HEK293 (cell line): ENCODE measurements around the gene SYNPO.

Experiments
- CTCF ChIA-PET: fragments of 350-600 bp; formaldehyde crosslinking; extraction: SDS; loops from one replicate; lab custom pipeline; 2021; ENCODE audit warnings: antibody characterized with exemption; lab: Yijun Ruan, JAX
- POLR2A ChIA-PET: fragments of 300-600 bp; formaldehyde crosslinking; extraction: SDS; loops from one replicate; lab custom pipeline; 2020; ENCODE audit warnings: antibody characterized with exemption, inconsistent platforms; lab: Yijun Ruan, JAX
- H3K27ac ChIP-seq: fragments of 200-500 bp; sonication (Bioruptor generic); 2 replicates; pipeline ENCODE4 v1.5.1; 2014; ENCODE audit warnings: low read depth, low read length, control low read depth, inconsistent platforms; ENCODE audit errors: extremely low read depth
- H3K36me3 ChIP-seq, 2 experiments: fragments of 200-500 bp in 1 of 2; sonication (Bioruptor generic) in 1 of 2; 1 replicate in 1 of 2; 2 replicates in 1 of 2; pipeline ENCODE4 v1.5.1; 2014 to 2017; ENCODE audit warnings: inconsistent platforms in 2 of 2, low read length in 2 of 2; ENCODE audit not compliant: control insufficient read depth in 2 of 2, insufficient read depth in 1 of 2
- H3K4me1 ChIP-seq: fragments of 200-500 bp; sonication (Bioruptor generic); 2 replicates; pipeline ENCODE4 v1.5.1; 2014; ENCODE audit warnings: mild to moderate bottlenecking, low read length, inconsistent platforms; ENCODE audit not compliant: control insufficient read depth, insufficient read depth
- H3K4me3 ChIP-seq: 2 replicates; pipeline ENCODE4 v1.5.1; 2011; ENCODE audit warnings: low read depth, mild to moderate bottlenecking, control low read depth, low read length, moderate library complexity
- H3K9me3 ChIP-seq: fragments of 200-500 bp; sonication (Bioruptor generic); 2 replicates; pipeline ENCODE4 v1.5.1; 2014; ENCODE audit warnings: low read depth, low read length, inconsistent platforms; ENCODE audit not compliant: control insufficient read depth, insufficient read depth
- KLF8 ChIP-seq: fragments of 450-650 bp; formaldehyde crosslinking; IDR thresholded peaks from 2 replicates; pipeline ENCODE4 v1.5.1; 2016; ENCODE audit warnings: missing biosample characterization, missing genetic modification characterization
- ZNF10 ChIP-seq: fragments of 450-650 bp; formaldehyde crosslinking; IDR thresholded peaks from 2 replicates; pipeline ENCODE4 v1.5.1; 2017; ENCODE audit warnings: missing biosample characterization, missing genetic modification characterization
- ZNF202 ChIP-seq: fragments of 450-650 bp; formaldehyde crosslinking; IDR thresholded peaks from 2 replicates; pipeline ENCODE4 v1.5.1; 2016; ENCODE audit warnings: missing biosample characterization, missing genetic modification characterization, borderline replicate concordance
- ZNF335 ChIP-seq: fragments of 450-650 bp; formaldehyde crosslinking; conservative IDR thresholded peaks from 2 replicates; pipeline ENCODE4 v1.5.1; 2016; ENCODE audit warnings: missing biosample characterization, missing genetic modification characterization
- ZNF473 ChIP-seq: fragments of 450-650 bp; formaldehyde crosslinking; IDR thresholded peaks from 2 replicates; pipeline ENCODE4 v1.5.1; 2017; ENCODE audit warnings: missing biosample characterization, missing genetic modification characterization
- ZNF510 ChIP-seq: fragments of 450-650 bp; formaldehyde crosslinking; IDR thresholded peaks from 2 replicates; pipeline ENCODE4 v1.5.1; 2018; ENCODE audit warnings: mild to moderate bottlenecking, missing genetic modification characterization, missing biosample characterization; ENCODE audit not compliant: insufficient replicate concordance
- ZNF530 ChIP-seq: fragments of 450-650 bp; formaldehyde crosslinking; IDR thresholded peaks from 2 replicates; pipeline ENCODE4 v1.5.1; 2016; ENCODE audit warnings: low read depth, missing biosample characterization, missing genetic modification characterization
- ZNF768 ChIP-seq: fragments of 450-650 bp; formaldehyde crosslinking; IDR thresholded peaks from 2 replicates; pipeline ENCODE4 v1.5.1; 2018; ENCODE audit warnings: missing biosample characterization, mild to moderate bottlenecking, missing genetic modification characterization
- TF ChIP-seq, protein P1 (sequence below): fragments of 450-650 bp; formaldehyde crosslinking; IDR thresholded peaks from 2 replicates; pipeline ENCODE4 v1.5.1; 2017; ENCODE audit warnings: missing biosample characterization, missing genetic modification characterization
- TF ChIP-seq, protein P2 (sequence below): fragments of 450-650 bp; formaldehyde crosslinking; IDR thresholded peaks from 2 replicates; pipeline ENCODE4 v1.5.1; 2016; ENCODE audit warnings: missing biosample characterization, missing genetic modification characterization

SYNPO gene

DNA sequence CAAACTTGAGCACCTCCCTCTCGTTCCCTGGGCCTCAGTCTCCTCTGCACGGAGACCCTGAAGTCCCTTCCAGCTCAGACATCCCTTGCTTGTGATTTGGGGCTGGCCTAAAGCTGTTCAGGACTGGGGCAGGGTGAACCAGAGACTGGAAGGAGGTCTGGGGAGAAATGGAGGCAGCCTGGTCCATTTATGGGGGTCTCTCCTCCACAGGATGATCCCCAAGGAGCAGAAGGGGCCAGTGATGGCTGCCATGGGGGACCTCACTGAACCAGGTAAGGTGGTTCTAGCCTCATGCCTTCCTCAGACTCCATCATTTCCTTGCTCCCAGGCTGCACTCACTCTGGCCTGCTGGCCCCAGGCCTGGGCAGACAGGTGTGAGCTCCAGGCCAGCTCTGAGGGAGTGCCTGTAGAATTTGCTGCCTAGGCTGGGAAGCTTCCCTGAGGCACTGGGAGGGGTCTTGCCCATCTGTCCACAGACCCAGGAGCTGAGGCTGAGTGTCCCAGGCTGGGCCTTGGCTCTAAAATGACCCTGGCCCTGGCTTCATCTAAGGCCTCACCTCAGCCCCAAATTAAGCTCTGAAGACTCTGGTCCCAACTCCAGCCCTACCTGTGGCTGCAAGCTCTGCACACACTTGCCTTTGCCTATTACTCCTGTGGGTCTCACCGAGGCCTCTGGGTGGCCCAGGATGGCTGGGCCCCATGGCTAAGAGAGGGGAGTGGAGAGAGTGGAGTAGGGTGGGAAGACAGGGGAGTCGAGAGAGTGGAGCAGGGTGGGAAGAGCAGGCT, 22.5 kb downstream of the SYNPO start (continued):
- TF ChIP-seq KLF8 (tag by site-specific recombination), result no peak
- TF ChIP-seq, all 188 proteins: peak for 0

DNA sequence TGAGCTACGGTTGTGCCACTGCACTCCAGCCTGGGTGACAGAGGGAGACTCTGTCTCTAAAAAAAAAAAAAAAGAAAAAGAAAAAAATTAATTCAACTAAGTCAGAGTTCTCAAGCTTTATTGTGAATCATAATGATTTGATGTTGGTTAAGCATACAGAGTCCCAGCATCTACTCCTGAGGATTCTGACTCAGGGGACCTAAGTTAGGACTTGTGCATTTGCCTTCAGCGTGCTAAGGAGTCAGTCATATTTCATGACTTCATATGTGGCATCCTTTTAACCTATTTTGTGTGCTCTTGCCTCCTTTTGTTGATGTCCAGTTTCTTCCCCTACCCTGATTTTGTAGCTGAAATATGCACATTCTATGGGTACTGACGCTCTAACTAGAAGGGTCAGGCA, 23.5 kb downstream of the SYNPO start:
- Histone ChIP-seq H3K27ac (no peak overlapping the region), H3K4me3 (no peak overlapping the region), H3K4me1 (no peaks in the 10 kb centered on the region), H3K36me3 (no peaks in the 10 kb centered on the region), H3K9me3 (no peaks in the 10 kb centered on the region)
- ChIA-PET CTCF (interaction anchor here (0.6 to 1.2 kb wide), 4 partner anchors 11 to 119 kb away, joined by 3 to 4 read pairs (median 4); no protein-coding TSS in a partner anchor), POLR2A (no interaction called here)
- TF ChIP-seq ZNF202 (tag by site-specific recombination) (no peak), ZNF510 (tag by site-specific recombination) (no peak), ZNF768 (tag by site-specific recombination) (no peak), ZNF473 (tag by site-specific recombination) (no peak)

DNA sequence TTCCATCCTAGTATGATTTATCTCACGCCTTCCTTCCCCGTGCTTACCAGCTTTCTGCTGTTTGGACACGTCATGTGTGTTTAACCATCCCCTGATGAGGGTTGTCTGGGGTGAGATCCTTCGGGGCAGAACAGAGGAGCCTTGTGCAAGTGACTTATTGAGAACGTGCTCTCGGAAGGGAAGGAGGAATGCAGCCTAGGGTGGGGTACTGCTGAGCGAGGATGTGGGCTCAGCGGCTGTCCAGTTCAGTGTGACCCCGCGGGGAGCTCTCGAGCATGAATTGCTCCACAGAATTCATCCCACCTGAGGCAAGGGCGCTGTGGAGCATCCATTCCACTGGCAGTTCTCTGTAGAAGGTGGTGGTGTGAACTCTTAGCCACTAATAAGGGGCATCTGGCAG, 24.6 kb downstream of the SYNPO start:
- H3K27ac ChIP-seq, result no peak overlapping the region
- no peak for TF ChIP-seq ZNF530 (tag by site-specific recombination)
- peak; percentile 93 for TF ChIP-seq ZNF10
- TF ChIP-seq, protein P1, sequence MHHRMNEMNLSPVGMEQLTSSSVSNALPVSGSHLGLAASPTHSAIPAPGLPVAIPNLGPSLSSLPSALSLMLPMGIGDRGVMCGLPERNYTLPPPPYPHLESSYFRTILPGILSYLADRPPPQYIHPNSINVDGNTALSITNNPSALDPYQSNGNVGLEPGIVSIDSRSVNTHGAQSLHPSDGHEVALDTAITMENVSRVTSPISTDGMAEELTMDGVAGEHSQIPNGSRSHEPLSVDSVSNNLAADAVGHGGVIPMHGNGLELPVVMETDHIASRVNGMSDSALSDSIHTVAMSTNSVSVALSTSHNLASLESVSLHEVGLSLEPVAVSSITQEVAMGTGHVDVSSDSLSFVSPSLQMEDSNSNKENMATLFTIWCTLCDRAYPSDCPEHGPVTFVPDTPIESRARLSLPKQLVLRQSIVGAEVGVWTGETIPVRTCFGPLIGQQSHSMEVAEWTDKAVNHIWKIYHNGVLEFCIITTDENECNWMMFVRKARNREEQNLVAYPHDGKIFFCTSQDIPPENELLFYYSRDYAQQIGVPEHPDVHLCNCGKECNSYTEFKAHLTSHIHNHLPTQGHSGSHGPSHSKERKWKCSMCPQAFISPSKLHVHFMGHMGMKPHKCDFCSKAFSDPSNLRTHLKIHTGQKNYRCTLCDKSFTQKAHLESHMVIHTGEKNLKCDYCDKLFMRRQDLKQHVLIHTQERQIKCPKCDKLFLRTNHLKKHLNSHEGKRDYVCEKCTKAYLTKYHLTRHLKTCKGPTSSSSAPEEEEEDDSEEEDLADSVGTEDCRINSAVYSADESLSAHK, result no peak
- no peaks in the 10 kb centered on the region for H3K4me1 ChIP-seq
- H3K9me3 ChIP-seq, result no peaks in the 10 kb centered on the region
- H3K4me3 ChIP-seq, result no peak overlapping the region
- H3K36me3 ChIP-seq, result no peaks in the 10 kb centered on the region
- CTCF ChIA-PET, result interaction anchor here (0.8 to 1.0 kb wide), 2 partner anchors 9 to 49 kb away, joined by 3 to 5 read pairs; no protein-coding TSS in a partner anchor
- POLR2A ChIA-PET, result no interaction called here

DNA sequence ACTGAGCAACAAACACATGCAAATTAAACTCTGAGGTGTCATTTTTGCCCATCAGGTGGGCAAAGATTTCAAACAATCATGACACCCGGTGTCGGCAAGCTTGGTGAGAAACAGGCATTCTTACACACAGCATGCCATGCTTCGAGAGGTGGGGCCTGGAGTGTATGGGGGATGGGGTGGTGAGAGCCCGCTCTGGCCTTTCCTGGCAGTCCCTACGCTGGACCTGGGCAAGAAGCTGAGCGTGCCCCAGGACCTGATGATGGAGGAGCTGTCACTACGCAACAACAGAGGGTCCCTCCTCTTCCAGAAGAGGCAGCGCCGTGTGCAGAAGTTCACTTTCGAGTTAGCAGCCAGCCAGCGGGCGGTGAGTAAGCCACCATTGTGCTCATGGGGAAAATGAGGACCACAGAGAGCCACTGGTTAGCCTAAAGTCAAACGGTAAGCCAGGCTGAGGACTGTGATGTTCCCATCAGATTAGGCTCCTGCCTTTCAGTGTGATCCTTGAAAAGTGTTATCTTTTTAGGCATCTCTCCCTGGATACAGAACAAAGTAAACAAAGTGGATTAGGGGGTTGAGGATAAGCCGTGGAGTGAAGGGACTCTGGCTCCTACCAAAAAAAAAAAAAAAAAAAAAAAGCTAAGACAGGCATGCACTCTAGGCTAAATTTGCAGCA, 30.0 kb downstream of the SYNPO start:
- H3K9me3 ChIP-seq, result no peaks in the 10 kb centered on the region
- ChIA-PET CTCF (interaction anchor here (0.7 to 1.0 kb wide), 3 partner anchors 13 to 519 kb away, joined by 3 to 4 read pairs (median 3); no protein-coding TSS in a partner anchor), POLR2A (interaction anchor here (1.0 kb wide), 1 partner anchor 30 kb away, joined by 5 read pairs; the partner anchor contains the start of gene RBM22)
- no peak overlapping the region for H3K27ac ChIP-seq
- no peak overlapping the region for H3K4me3 ChIP-seq
- no peaks in the 10 kb centered on the region; the same call in 1 of the 2 replicates for H3K4me1 ChIP-seq
- peak; percentile 42 for TF ChIP-seq ZNF335
- TF ChIP-seq, protein P1, result no peak
- TF ChIP-seq, protein P2, sequence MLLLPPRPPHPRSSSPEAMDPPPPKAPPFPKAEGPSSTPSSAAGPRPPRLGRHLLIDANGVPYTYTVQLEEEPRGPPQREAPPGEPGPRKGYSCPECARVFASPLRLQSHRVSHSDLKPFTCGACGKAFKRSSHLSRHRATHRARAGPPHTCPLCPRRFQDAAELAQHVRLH (tag by site-specific recombination), result no peak
- H3K36me3 ChIP-seq, result no peaks in the 10 kb centered on the region
